ENCODE results near the gene KERA.

The KERA gene

GRCh38 chr12:91100906-91101305 is 43.1 kb upstream of the KERA start:
- no peaks in the 10 kb centered on the region; the same call in 1 of the 2 replicates for H3K4me1 ChIP-seq
- no peak overlapping the region for H3K4me3 ChIP-seq (ENCODE audit: low read depth, low read length)
- TF ChIP-seq, protein P1, sequence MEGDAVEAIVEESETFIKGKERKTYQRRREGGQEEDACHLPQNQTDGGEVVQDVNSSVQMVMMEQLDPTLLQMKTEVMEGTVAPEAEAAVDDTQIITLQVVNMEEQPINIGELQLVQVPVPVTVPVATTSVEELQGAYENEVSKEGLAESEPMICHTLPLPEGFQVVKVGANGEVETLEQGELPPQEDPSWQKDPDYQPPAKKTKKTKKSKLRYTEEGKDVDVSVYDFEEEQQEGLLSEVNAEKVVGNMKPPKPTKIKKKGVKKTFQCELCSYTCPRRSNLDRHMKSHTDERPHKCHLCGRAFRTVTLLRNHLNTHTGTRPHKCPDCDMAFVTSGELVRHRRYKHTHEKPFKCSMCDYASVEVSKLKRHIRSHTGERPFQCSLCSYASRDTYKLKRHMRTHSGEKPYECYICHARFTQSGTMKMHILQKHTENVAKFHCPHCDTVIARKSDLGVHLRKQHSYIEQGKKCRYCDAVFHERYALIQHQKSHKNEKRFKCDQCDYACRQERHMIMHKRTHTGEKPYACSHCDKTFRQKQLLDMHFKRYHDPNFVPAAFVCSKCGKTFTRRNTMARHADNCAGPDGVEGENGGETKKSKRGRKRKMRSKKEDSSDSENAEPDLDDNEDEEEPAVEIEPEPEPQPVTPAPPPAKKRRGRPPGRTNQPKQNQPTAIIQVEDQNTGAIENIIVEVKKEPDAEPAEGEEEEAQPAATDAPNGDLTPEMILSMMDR (IDR thresholded peaks at IDR 0.05; ENCODE audit: low read depth, low read length), result no peak
- DNase-seq, result no peak
- H3K9me3 ChIP-seq, result no peaks in the 10 kb centered on the region
- H3K36me3 ChIP-seq, result no peaks in the 10 kb centered on the region
- H3K27me3 ChIP-seq, result no peaks in the 10 kb centered on the region

DNA sequence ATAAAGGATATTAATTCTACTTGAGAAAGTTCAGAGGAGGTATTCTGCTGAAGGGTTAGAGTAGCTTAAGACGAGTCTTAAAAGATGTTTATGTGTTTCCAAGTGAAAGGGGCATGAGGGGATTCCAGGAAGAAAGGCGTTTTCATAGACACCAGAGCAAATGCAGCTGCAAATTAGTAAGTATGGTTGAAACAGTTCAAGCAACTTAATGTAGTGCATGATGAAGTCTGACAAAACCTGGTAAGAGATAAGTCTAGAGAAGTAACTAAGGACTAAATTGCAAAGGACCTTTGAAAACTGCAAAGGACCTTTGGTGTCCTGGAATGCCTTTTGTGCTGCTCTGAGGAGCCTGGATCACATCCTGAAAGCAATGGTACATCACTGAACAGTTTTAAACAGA is 42.0 kb upstream of the KERA start:
- no peaks in the 10 kb centered on the region for H3K9me3 ChIP-seq
- no peaks in the 10 kb centered on the region for H3K27me3 ChIP-seq
- TF ChIP-seq, protein P1 (IDR thresholded peaks at IDR 0.05; ENCODE audit: low read depth, low read length), result no peak
- H3K4me1 ChIP-seq, result no peaks in the 10 kb centered on the region; the same call in 1 of the 2 replicates
- no peaks in the 10 kb centered on the region for H3K36me3 ChIP-seq
- no peak overlapping the region for H3K4me3 ChIP-seq (ENCODE audit: low read depth, low read length)
- no peak for DNase-seq

- no peaks in the 10 kb centered on the region for H3K27me3 ChIP-seq
- no peaks in the 10 kb centered on the region for H3K9me3 ChIP-seq
- no peak for DNase-seq
- H3K36me3 ChIP-seq, result no peaks in the 10 kb centered on the region
- H3K4me3 ChIP-seq (ENCODE audit: low read depth, low read length), result no peak overlapping the region
- H3K4me1 ChIP-seq, result no peaks in the 10 kb centered on the region; the same call in 1 of the 2 replicates
- TF ChIP-seq, protein P1 (IDR thresholded peaks at IDR 0.05; ENCODE audit: low read depth, low read length), result no peak
Measured at GRCh38 chr12:91099341-91099740, 41.5 kb upstream of the KERA start.

DNA sequence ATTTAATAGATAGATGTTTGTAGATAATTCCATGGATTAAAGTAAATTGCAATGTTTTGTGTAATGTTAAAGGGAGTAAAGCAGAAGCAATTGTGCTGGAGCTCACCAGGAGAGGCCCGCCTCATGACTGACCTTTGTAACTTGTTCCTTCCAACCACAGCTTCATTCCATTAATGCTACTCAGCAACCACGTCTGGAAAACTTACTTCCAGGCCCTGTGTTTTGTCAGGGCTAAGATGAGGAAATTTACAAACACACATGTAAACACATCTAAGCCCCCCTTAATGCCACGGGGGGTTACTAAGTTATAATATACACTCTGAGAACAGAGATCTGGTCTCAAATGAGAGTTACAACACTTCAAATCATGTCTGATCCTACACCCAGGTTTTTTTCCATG is 41.1 kb upstream of the KERA start:
- Histone ChIP-seq H3K9me3 (no peaks in the 10 kb centered on the region), H3K36me3 (no peaks in the 10 kb centered on the region), H3K27me3 (no peaks in the 10 kb centered on the region), H3K4me1 (no peaks in the 10 kb centered on the region; the same call in 1 of the 2 replicates), H3K4me3 (ENCODE audit: low read depth, low read length) (no peak overlapping the region)
- no peak for DNase-seq
- TF ChIP-seq, protein P1 (IDR thresholded peaks at IDR 0.05; ENCODE audit: low read depth, low read length), result no peak

- TF ChIP-seq, protein P1 (IDR thresholded peaks at IDR 0.05; ENCODE audit: low read depth, low read length), result no peak
- DNase-seq, result no peak
- H3K27me3 ChIP-seq, result no peaks in the 10 kb centered on the region
- no peaks in the 10 kb centered on the region for H3K9me3 ChIP-seq
- no peaks in the 10 kb centered on the region for H3K36me3 ChIP-seq
- H3K4me3 ChIP-seq (ENCODE audit: low read depth, low read length), result no peak overlapping the region
- no peaks in the 10 kb centered on the region; the same call in 1 of the 2 replicates for H3K4me1 ChIP-seq
Measured at GRCh38 chr12:91098461-91098860, 40.6 kb upstream of the KERA start.

- DNase-seq, result no peak
- H3K4me1 ChIP-seq, result no peaks in the 10 kb centered on the region; the same call in 1 of the 2 replicates
- TF ChIP-seq, protein P1 (IDR thresholded peaks at IDR 0.05; ENCODE audit: low read depth, low read length), result no peak
Measured at GRCh38 chr12:91094957-91095356, 37.1 kb upstream of the KERA start.

More at GRCh38 chr12:91094957-91095356, 37.1 kb upstream of the KERA start:
- no peak overlapping the region for H3K4me3 ChIP-seq (ENCODE audit: low read depth, low read length)
- H3K27me3 ChIP-seq, result no peaks in the 10 kb centered on the region
- no peaks in the 10 kb centered on the region for H3K9me3 ChIP-seq
- no peaks in the 10 kb centered on the region for H3K36me3 ChIP-seq
